GM21825 (cell line): ENCODE measurements around the gene CFAP69.
"Not testable (repeated sequence)": the region's sequence is repeated elsewhere in the genome, so short reads cannot be mapped to it uniquely, and the experiment has no call there.

ENCODE experiments used
- ATAC-seq: cut with Tn5 transposase; IDR thresholded peaks from one replicate; pipeline ENCODE4 v1.9.1; 2021; ENCODE audit warnings: mild to moderate bottlenecking, moderate library complexity; ENCODE audit not compliant: unreplicated experiment

CFAP69 gene

DNA sequence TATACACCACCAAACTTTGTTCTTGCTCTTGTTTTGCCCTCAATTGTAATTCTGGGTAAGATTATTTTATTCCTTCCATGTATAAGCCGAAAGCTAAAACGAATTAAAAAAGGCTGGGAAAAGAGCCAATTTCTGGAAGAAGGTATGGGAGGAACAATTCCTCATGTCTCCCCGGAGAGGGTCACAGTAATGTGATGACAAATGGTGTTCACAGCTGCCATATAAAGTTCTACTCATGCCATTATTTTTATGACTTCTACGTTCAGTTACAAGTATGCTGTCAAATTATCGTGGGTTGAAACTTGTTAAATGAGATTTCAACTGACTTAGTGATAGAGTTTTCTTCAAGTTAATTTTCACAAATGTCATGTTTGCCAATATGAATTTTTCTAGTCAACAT, 12.5 kb upstream of the CFAP69 start:
- no peak for ATAC-seq

DNA sequence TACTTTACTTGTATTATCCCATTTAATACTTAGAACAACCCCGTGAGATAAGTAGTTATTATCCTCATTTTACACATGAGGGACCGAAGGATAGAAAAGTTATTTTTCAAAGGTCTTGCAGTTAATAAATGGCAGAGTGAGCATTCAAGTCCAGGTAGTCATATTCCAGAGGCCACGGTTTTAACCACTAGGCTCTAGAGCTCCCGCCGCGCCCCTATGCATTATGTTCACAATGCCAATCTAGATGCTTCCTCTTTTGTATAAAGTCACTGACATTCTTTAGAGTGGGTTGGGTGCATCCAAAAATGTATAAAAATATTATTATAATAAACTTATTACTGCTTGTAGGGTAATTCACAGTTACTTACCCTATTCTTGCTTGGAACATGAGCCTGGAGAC, 11.4 kb upstream of the CFAP69 start:
- no peak for ATAC-seq

DNA sequence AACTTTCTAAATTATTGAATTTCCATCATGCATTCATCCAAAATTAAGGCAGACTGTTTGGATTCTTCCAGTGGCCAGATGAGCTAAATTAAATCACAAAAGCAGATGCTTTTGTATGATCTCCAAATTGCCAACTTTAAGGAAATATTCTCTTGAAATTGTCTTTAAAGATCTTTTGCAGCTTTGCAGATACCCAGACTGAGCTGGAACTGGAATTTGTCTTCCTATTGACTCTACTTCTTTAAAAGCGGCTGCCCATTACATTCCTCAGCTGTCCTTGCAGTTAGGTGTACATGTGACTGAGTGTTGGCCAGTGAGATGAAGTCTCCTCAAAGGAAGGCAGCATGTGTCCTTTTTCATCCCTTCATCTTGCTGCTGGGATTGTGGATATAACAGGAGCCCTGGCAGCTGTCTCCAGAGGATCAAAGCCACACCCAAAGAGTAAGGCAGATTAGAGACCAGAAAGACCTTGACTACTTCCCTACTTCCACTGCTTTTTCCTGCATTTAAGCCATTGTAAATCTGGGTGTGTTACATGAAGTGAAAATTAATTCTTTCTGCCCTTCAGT, 8.2 kb upstream of the CFAP69 start:
- ATAC-seq = no peak

DNA sequence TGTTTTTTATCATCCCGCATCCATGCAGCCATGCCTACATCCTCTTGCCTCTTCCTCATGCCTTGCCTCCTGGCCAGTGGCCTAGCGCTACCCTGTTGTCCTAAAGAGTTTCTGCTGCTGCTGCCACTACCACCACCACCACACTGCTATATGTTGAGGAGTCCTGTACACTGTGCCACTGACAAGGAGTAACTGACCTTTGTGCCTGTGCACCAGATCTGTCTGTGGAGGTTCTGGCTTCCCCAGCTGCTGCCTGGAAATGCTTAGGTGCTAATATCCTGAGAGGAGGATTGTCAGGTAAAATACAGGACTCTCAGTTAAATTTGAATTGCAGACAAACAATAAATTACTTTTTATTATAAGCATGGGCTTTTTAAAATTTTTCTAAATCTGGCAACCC, 7.0 kb upstream of the CFAP69 start:
- no peak for ATAC-seq

DNA sequence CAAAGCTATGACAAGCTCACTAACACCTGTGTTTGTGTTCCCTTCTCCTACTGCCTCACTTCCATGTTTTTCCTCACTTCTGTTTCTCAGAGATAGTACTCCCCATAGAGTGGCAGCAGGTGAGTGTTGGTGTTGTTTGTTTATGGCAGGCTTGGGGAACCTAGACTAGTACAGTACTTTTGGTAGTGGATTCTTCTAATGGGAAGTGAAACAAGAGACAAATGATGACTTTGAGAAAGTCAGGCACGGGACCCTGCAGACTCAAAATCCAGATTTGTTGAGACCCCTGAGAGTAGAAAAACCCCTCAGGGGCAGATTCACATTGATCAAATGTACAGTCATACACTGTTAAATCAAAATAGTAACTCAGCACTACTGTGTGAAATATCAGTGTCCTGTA, 6.4 kb upstream of the CFAP69 start:
- no peak for ATAC-seq

DNA sequence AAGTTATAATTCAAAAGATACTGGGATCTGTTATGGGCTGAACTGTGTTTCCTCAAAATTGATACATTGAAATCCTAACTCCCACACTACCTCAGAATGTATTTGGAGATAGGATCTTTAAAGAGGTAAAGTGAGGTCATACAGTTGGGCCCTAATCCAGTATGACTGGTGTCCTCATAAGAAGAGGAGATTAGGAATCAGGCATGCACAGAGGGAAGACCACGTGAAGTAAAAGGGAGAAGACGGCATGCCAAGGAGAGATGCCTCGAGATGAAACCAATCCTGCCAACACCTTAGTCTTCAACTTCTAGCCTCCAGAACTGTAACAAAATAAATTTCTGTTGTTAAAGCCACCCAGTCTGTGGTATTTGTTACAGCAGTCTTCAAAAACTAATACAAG, 5.9 kb upstream of the CFAP69 start:
- ATAC-seq = no peak

DNA sequence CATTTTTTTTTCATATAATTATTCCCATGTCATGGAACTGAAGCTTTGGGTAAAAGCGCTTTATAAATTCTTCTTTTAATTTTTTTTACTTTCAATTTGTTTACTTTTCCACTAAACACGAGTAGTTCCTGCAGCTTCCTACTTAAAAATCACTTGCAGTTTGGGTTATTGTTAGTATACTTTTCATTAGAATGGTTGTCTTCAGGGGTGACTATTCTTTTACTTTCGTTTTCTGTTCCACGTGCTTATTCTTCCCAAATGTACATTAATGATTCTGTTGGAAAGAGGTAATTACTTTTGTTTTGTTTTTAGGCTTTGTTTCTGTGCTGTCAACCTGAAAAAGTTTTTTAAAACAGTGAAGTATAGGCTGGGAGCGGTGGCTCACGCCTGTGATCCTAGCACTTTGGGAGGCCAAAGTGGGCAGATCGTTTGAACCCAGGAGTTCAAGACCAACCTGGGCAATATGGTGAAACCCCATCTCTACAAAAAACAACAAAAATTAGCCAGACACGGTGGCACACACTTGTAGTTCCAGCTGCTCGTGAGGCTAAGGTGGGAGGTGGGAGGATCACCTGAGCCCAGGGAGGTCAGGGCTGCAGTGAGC, 5.2 kb upstream of the CFAP69 start:
- no peak for ATAC-seq

DNA sequence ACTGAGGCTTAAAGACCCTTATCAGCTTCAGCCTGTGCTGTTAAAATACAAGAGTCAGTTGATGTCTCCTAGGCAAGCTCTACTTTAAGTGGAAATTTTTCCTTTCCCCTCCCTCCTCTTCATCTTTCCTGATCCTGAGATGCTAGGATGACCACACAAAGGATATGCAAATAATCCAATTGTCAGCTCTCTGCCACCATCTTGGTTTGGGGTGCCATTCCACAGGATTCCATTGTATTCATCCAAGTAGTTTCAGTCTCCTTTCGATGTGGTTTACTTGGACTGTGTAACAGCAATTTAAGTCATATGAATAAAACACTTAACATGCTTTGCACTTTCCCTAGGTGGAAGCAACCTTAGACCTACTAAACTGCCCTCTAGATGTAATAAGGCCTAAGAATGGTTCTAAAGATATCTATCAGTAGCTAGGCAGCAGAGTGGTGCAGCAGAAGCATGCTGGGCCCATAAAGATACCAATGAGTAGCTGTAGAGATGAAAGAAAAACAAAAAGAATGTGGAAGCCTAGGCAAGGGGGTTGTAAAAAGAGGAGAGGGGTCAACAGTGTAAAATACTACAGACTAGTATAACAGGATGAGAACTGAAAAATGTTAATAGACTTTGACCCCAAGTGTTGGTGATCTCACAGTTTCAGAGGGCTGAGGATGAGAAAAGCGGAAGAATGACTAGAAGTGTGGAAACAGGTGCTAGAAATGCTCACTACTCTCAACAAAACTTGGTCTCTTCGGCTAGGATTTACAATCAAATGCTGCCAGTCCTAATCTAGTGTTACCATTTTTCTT, 2.4 kb upstream of the CFAP69 start:
- ATAC-seq = peak; percentile 44

DNA sequence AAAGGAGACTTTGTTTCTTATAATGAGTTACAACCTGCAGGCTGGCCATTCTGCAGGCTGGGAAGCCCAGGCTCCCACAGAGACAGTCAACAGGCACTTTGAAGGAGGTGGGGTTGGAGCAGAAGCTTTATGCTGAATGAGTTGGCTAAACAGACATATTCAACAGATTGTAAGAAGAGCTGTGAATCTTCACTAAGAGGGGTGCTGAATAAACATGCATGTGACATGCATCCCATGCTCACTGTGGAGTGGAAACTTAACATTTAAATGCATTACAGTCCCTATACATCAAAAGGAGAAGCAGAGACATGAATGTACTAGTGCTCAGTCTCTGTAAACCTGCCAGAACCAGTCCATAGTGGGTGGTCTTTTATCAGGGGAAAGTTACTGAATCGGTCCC, 1.4 kb upstream of the CFAP69 start:
- no peak for ATAC-seq

DNA sequence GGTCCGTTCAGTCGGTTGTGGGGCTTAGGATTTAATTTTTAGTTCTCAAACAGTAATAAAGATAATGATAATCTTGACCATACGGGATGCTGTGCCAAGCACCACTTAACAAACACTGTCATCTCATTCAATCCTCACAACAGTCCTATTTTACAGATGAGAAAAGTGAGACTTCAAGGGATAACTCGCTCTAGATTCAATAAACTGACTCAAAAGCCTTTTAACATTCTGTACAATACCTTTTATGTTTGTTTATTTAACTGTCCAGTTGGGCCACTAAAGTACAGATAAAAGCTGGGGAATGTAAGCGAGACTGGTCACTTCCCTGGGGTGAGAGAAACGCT, 437 bp upstream of the CFAP69 start:
- no peak for ATAC-seq

DNA sequence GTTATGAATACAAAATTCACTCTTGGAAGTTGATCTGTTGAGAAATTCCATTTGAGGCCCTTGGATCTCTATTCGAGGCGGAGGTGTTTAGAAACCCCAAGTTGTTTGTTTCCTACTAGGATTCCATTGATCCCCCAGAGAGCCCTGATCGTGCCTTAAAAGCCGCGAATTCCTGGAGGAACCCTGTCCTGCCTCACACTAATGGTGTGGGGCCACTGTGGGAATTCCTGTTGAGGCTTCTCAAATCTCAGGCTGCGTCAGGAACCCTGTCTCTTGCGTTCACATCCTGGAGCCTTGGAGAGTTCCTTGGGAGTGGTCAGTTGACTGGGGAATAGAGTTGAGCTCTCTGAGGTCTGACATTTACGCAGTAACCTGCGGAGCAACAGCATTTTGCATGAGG, 1.2 kb downstream of the CFAP69 start:
- no peak for ATAC-seq

DNA sequence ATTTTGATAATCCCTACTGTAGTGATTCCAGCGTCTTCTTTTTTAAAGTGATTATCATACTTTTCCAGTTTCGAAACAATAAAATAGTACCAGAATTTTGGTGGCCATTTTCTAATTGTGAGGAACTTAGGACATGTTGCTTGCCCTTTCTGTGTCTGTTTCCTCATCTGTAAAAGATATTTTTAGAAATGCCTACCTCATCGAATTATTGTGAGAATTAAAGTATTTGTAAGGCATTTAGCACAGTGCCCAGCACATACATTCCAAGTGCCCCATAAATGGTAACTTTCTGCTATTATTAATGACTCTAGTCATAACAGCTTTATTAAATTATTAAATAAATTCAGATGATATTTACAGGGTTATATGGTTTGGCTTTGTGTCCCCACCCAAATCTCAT, 3.7 kb downstream of the CFAP69 start:
- ATAC-seq = no peak

DNA sequence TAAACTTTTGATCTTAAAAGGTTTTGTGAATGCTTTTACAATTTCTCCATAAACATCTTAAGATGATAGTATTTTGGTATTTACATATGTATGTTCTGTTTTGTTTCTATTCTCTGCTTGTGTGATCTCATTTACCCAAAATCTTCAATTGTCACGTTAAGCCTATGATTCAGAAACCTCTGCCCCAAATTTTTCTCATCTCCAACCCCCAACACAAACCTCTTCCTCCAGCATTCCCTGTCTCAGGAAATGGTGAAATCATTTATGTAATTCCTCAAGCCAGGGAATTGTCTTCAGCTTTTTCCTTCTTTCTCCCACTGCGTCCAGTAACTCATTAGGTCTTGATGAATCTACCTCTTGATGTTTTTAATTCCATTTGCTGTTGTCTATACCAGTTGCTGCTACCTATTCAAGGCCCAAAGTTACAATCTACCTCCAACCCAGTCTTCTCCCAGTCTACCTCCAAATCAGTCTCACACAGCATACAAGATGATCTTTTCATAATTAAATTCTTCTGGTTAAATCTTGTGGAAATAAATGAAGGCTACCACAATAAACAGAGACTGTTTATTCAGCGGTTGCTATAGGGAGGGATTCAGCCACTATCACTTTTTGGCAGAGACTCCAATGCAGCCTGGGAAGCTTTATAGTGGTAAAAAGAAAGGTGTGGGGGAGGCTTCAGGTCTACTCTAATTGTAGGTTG, 5.8 kb downstream of the CFAP69 start:
- ATAC-seq = no peak

DNA sequence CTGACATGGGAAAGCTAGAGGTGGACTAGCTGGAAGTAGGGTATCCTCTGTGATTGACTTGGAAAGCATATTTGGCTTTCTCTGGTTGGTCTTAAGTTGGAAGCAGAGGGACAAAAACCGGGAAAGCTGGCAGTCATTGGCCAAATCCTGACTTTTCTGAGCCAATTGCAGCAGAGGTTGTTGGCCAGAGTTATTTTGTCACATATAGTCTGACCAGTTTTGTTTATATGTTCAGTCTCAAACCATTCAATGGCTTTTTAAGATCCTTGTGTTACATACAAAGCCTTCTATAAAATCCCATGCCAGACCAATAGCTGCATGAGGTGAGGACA, 6.3 kb downstream of the CFAP69 start:
- no peak for ATAC-seq

DNA sequence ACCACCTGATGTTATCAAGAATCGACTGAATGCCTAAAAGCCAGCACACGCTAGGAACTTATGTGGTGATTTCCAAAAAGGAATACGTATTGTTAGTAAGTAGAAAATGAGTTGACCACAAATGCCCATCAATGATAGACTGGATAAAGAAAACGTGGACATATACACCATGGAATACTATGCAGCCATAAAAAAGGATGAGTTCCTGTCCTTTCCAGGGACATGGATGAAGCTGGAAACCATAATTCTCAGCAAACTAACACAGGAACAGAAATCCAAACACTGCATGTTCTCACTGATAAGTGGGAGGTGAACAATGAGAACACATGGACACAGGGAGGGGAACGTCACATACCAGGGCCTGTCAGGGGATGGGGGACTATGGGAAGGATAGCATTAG, 11.0 kb downstream of the CFAP69 start:
- ATAC-seq = not testable (repeated sequence)

DNA sequence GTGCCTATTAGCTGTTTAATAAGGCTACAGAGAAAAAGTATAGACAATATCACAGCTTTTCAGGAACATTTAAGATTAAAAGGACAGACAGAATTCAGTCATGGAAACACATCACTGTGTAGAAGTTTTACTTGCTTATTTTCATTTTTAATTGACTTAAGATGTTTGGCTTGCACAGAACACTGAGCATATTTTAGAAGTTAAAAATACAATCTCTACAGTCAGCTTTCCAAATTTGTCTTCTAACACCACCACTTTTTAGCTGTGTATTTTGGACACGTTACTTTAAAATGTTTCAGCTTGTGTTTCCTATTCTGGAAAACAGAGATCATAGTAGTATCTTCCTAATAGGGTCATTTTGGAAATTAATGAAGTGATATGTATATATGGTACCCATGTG, 11.8 kb downstream of the CFAP69 start:
- ATAC-seq = no peak

DNA sequence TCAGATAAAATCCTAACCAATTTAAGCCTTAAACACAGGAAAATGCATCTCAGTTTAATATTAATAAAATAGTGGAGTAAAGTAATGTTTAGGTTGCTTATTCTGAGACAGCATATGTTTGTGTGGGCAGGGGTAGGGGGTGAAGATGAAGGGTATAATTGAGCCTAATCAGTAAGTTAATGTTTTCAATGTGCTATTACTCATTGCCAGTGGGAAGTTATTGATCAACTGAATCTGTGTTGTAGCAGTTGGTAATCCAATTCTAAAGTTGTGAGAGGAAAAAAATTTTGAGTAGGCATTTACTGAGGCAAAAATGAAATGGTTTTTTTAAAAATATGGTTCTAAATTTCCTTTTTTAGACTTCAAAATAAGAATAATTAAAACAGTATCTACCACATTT, 16.5 kb downstream of the CFAP69 start:
- no peak for ATAC-seq

DNA sequence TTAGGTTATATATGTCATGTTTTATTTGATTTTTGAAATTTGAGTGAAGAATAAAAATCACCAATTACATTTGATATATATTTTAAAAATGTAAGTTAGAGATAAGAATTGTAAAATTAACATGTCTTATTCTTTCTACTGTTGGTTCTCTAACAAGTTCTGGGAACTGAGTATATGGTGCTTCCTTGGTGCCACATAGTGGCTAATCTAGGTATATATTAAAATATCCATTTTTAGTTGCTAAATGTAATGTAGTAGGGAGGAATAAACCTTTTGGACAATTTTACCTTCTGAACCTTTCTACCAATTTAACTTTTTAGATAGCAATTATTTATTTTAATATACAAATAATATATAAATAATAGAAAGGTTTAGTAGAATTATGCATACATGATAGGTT, 17.5 kb downstream of the CFAP69 start:
- peak; percentile 61 for ATAC-seq

DNA sequence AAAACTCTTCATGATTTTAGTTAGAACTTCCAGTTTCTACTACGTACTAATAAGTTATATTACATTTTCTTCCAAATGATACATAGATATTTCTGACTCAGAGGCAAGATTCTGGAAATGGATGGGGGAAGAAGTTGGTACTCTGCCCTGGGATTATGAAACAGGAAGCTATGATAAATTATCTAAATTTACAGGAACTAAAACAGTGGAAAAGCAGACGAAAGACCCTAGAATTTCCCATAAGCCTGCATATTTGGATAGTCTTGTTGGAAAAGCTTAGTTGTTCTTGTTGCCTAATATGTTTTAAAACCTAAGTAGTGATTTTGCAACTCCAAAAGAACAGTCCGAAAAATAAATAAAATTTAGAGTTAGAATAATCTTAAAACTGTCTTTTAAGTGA, 21.8 kb downstream of the CFAP69 start:
- ATAC-seq = no peak

DNA sequence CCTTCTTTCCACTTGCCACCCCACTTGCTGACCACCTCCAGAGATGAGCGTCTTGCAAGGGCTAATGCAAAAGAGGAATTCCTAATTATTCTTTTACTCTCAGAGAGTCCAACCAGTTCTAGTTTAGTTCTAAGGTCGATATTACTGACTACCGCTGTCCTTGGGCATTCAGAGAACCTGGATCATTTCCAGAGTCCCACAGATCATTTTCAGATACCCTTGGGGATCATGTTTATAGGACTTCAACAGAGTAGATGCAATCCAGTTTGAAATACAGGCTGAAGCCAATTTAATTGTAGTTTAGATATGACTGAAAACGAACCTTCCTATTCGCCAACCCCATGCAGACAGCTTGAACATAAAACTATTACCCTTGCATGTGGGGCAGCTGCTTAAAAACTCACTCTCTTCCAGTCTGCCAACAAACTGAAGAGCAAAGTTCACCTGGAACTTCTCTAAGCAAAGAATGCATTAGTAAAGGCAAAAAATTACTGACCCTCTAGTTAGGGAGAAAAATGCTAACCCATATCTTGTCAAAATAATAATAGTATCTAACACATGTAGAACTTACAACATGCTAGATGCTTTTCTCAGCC, 22.4 kb downstream of the CFAP69 start:
- no peak for ATAC-seq

DNA sequence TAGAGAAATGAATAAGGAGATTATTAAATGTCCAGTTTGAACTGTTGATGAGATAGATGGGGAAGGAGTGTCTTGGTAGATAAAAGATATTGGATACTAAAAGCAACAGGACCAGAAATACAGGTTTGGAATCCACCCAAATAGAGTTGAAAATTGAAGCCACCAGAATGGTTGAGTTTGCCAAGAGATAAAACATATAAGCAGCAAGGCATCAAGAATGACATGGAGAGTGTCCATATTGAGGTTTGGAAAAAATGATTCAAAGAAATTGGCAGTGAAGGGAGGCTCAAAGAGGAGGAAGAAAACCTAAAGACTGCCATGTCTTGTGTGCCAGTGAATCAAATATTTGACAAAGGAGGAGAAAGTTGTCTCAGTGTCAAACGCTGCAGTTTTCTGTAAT, 24.2 kb downstream of the CFAP69 start:
- ATAC-seq = no peak
